ENCODE data around the gene PRKD2.

DNA sequence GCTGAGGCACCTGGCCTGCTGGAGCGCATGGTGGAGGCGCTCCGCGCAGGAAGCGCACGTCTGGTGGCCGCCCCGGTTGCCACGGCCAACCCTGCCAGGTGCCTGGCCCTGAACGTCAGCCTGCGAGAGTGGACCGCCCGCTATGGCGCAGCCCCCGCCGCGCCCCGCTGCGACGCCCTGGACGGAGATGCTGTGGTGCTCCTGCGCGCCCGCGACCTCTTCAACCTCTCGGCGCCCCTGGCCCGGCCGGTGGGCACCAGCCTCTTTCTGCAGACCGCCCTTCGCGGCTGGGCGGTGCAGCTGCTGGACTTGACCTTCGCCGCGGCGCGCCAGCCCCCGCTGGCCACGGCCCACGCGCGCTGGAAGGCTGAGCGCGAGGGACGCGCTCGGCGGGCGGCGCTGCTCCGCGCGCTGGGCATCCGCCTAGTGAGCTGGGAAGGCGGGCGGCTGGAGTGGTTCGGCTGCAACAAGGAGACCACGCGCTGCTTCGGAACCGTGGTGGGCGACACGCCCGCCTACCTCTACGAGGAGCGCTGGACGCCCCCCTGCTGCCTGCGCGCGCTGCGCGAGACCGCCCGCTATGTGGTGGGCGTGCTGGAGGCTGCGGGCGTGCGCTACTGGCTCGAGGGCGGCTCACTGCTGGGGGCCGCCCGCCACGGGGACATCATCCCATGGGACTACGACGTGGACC lies 39.1 kb upstream of the PRKD2 start:
- no peak for TF ChIP-seq EZH2phosphoT487 (IDR thresholded peaks at IDR 0.05; ENCODE audit: insufficient read depth, low read depth)
- no peak for TF ChIP-seq EZH2 (IDR thresholded peaks at IDR 0.05; ENCODE audit: insufficient read depth, poor library complexity, severe bottlenecking)

Measured in GM23248 (cell line).